H9 (cell line): ENCODE results near the gene LRRC31. TPM values are rescaled to one million over a fixed set of nuclear protein-coding genes. Genes with fewer than 3 reads are reported as not detected.

Experiments used
- DNase-seq: peaks from one replicate; pipeline ENCODE4 v3.0.0-alpha.2; 2017
- H2AFZ ChIP-seq: one replicate; pipeline ENCODE4 v1.6.1; 2013; ENCODE audit warnings: mild to moderate bottlenecking, low read length, control low read depth, moderate library complexity
- H2AK5ac ChIP-seq: 2 replicates; pipeline ENCODE4 v1.6.1; 2013; ENCODE audit warnings: low read length, control low read depth, mixed read lengths; ENCODE audit not compliant: insufficient read length
- H2BK120ac ChIP-seq: one replicate; pipeline ENCODE4 v1.6.1; 2013; ENCODE audit warnings: low read depth, mild to moderate bottlenecking, low read length, control low read depth, inconsistent platforms; ENCODE audit not compliant: poor library complexity, severe bottlenecking
- H2BK12ac ChIP-seq: 2 replicates; pipeline ENCODE4 v1.6.1; 2013; ENCODE audit warnings: low read length, control low read depth, mixed read lengths, low read depth; ENCODE audit not compliant: insufficient read length
- H2BK15ac ChIP-seq: 2 replicates; pipeline ENCODE4 v1.6.1; 2013; ENCODE audit warnings: low read depth, low read length, control low read depth
- H2BK20ac ChIP-seq: one replicate; pipeline ENCODE4 v1.6.1; 2013; ENCODE audit warnings: low read depth, mild to moderate bottlenecking, low read length, control low read depth, inconsistent platforms; ENCODE audit not compliant: poor library complexity, severe bottlenecking
- H2BK5ac ChIP-seq: 2 replicates; pipeline ENCODE4 v1.6.1; 2013; ENCODE audit warnings: low read length, control low read depth, mixed read lengths; ENCODE audit not compliant: insufficient read length
- H3K14ac ChIP-seq: 2 replicates; pipeline ENCODE4 v1.6.1; 2013; ENCODE audit warnings: low read length, control low read depth; ENCODE audit not compliant: insufficient read depth
- H3K18ac ChIP-seq: 2 replicates; pipeline ENCODE4 v1.6.1; 2013; ENCODE audit warnings: low read depth, mild to moderate bottlenecking, mixed read lengths, low read length, control low read depth; ENCODE audit not compliant: insufficient read length
- H3K23ac ChIP-seq: 2 replicates; pipeline ENCODE4 v1.6.1; 2013; ENCODE audit warnings: low read length, control low read depth, mixed read lengths, low read depth; ENCODE audit not compliant: insufficient read length
- H3K23me2 ChIP-seq: 2 replicates; pipeline ENCODE4 v1.6.1; 2013; ENCODE audit warnings: low read depth, mild to moderate bottlenecking, mixed read lengths, low read length, control low read depth; ENCODE audit not compliant: insufficient read length, poor library complexity, severe bottlenecking
- H3K27ac ChIP-seq: 2 replicates; pipeline ENCODE4 v1.5.1; 2013; ENCODE audit warnings: low read length, control low read depth, mixed read lengths, low read depth; ENCODE audit not compliant: insufficient read length
- H3K27me3 ChIP-seq: 2 replicates; pipeline ENCODE4 v1.6.1; 2013; ENCODE audit warnings: low read length, control low read depth, inconsistent platforms; ENCODE audit not compliant: insufficient read depth
- H3K4ac ChIP-seq: 2 replicates; pipeline ENCODE4 v1.6.1; 2013; ENCODE audit warnings: low read depth, mild to moderate bottlenecking, control low read depth, inconsistent platforms, low read length, moderate library complexity
- H3K4me1 ChIP-seq: 2 replicates; pipeline ENCODE4 v1.6.1; 2013; ENCODE audit warnings: low read length, control low read depth, inconsistent platforms; ENCODE audit not compliant: insufficient read depth
- H3K4me2 ChIP-seq: 2 replicates; pipeline ENCODE4 v1.6.1; 2013; ENCODE audit warnings: low read length, control low read depth, mixed read lengths; ENCODE audit not compliant: insufficient read length, insufficient read depth
- H3K56ac ChIP-seq: 2 replicates; pipeline ENCODE4 v1.6.1; 2013; ENCODE audit warnings: low read depth, mild to moderate bottlenecking, mixed read lengths, low read length, control low read depth; ENCODE audit not compliant: insufficient read length
- H3K79me1 ChIP-seq: 2 replicates; pipeline ENCODE4 v1.6.1; 2013; ENCODE audit warnings: low read depth, mild to moderate bottlenecking, moderate library complexity, low read length, control low read depth, inconsistent platforms; ENCODE audit not compliant: insufficient read depth, poor library complexity, severe bottlenecking
- H3K79me2 ChIP-seq: 2 replicates; pipeline ENCODE4 v1.6.1; 2013; ENCODE audit warnings: low read length, control low read depth, inconsistent platforms; ENCODE audit not compliant: insufficient read depth
- H3K9ac ChIP-seq: 2 replicates; pipeline ENCODE4 v1.6.1; 2013; ENCODE audit warnings: low read length, control low read depth, mixed read lengths; ENCODE audit not compliant: insufficient read length; ENCODE audit errors: extremely low read depth
- H3K9me3 ChIP-seq: one replicate; pipeline ENCODE4 v1.6.1; 2013; ENCODE audit warnings: low read depth, low read length, inconsistent platforms; ENCODE audit not compliant: control insufficient read depth
- H3T11ph ChIP-seq: one replicate; pipeline ENCODE4 v1.6.1; 2013; ENCODE audit warnings: mild to moderate bottlenecking, low read length, control low read depth, inconsistent platforms
- H4K20me1 ChIP-seq: one replicate; pipeline ENCODE4 v1.6.1; 2013; ENCODE audit not compliant: control insufficient read depth, insufficient read length, insufficient read depth
- H4K5ac ChIP-seq: 2 replicates; pipeline ENCODE4 v1.6.1; 2013; ENCODE audit warnings: low read depth, mild to moderate bottlenecking, mixed read lengths, low read length, control low read depth; ENCODE audit not compliant: insufficient read length
- H4K8ac ChIP-seq: replicated peaks from 2 replicates; pipeline ENCODE4 v1.6.1; 2013; ENCODE audit warnings: low read length, control low read depth, mixed read lengths, low read depth; ENCODE audit not compliant: insufficient read length
- H4K91ac ChIP-seq: 2 replicates; pipeline ENCODE4 v1.6.1; 2013; ENCODE audit warnings: low read depth, mild to moderate bottlenecking, moderate library complexity, mixed read lengths, low read length, control low read depth; ENCODE audit not compliant: insufficient read length
- H3K27ac Mint-ChIP-seq, 3 experiments: 2 replicates in 2 of 3; 3 replicates in 1 of 3; pipeline ENCODE4 v1.8.0; 2020 to 2021; ENCODE audit warnings: mixed read lengths in 3 of 3, mild to moderate bottlenecking in 1 of 3, moderate library complexity in 1 of 3
- H3K27me3 Mint-ChIP-seq: 2 replicates; pipeline ENCODE4 v1.8.0; 2021; ENCODE audit warnings: low read depth, mild to moderate bottlenecking, moderate library complexity, mixed read lengths
- H3K36me3 Mint-ChIP-seq, 3 experiments: 2 replicates in 2 of 3; 3 replicates in 1 of 3; pipeline ENCODE4 v1.8.0; 2020 to 2021; ENCODE audit warnings: low read depth in 3 of 3, mixed read lengths in 3 of 3; ENCODE audit not compliant: insufficient read depth in 1 of 3
- H3K4me1 Mint-ChIP-seq, 2 experiments: 2 replicates each; pipeline ENCODE4 v1.8.0; 2020; ENCODE audit warnings: mixed read lengths in 2 of 2
- H3K4me3 Mint-ChIP-seq, 2 experiments: 2 replicates in 1 of 2; 3 replicates in 1 of 2; pipeline ENCODE4 v1.8.0; 2020 to 2021; ENCODE audit warnings: mild to moderate bottlenecking in 2 of 2, mixed read lengths in 2 of 2, moderate library complexity in 1 of 2
- H3K9me3 Mint-ChIP-seq, 2 experiments: 2 replicates in 1 of 2; 3 replicates in 1 of 2; pipeline ENCODE4 v1.8.0; 2020; ENCODE audit warnings: mild to moderate bottlenecking in 2 of 2, mixed read lengths in 2 of 2, moderate library complexity in 1 of 2
- WGBS: extraction: QIAGEN DNeasy Blood & Tissue Kit; methylation state at CpG from one replicate; pipeline ENCODE4 v1.1.7; 2013; ENCODE audit warnings: missing lambda C conversion rate, low lambda C conversion rate, mixed read lengths; ENCODE audit not compliant: insufficient read length; ENCODE audit errors: extremely low coverage; 5-methylcytosine and 5-hydroxymethylcytosine counted together
- total RNA-seq: library from RNA; stranded (reverse); gene quantifications from 2 replicates; pipeline ENCODE4 v1.2.1, GENCODE V29; 2021
- TF ChIP-seq, protein P1 (sequence below): fragments of 200-600 bp; sonication (generic); conservative IDR thresholded peaks from 3 replicates; pipeline ENCODE4 v1.8.0; 2021; ENCODE audit warnings: antibody characterized with exemption, mild to moderate bottlenecking

LRRC31 gene
- total RNA-seq, 1 experiment from 2014 or later = not detected

DNA sequence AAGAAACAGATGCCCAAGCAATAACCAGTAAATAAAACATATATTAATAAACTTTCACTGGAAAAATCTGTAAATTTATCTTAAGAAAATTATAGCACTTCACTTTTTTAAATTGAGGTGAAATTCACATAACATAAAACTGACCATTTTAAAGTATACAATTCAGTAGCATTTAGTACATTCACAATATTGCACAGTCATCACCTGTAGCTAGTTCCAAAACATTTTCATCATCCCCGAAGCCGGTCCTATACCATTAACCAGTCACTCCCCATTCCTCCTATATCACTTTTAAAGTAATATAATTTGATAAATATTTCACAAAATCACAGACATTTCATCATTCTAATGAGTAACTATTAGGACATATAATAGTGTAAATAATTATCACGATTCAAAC lies 65.1 kb downstream of the LRRC31 start:
- H3K56ac ChIP-seq = no peak overlapping the region
- H3K27me3 ChIP-seq = no peaks in the 10 kb centered on the region
- H2BK12ac ChIP-seq = no peak overlapping the region
- H4K91ac ChIP-seq = no peak overlapping the region
- H2AFZ ChIP-seq = no peak overlapping the region
- H2BK120ac ChIP-seq = no peak overlapping the region
- no peak overlapping the region for H3K23ac ChIP-seq
- no peaks in the 10 kb centered on the region for H4K20me1 ChIP-seq
- H3K79me1 ChIP-seq = no peaks in the 10 kb centered on the region
- H3K18ac ChIP-seq = no peak overlapping the region
- no peaks in the 10 kb centered on the region for H3K27me3 Mint-ChIP-seq
- H3K27ac Mint-ChIP-seq = no peak overlapping the region
- H3K4me3 Mint-ChIP-seq = no peak overlapping the region
- H3K23me2 ChIP-seq = no peaks in the 10 kb centered on the region
- no peak overlapping the region for H3K9ac ChIP-seq
- no peaks in the 10 kb centered on the region for H3K79me2 ChIP-seq
- DNase-seq = no peak
- WGBS = no CpG with 5 or more reads among the region's 3 CpGs
- H3K9me3 Mint-ChIP-seq = no peaks in the 10 kb centered on the region
- no peak overlapping the region for H2BK15ac ChIP-seq
- H4K8ac ChIP-seq = no peak overlapping the region
- peaks cover 0 to 5% of the 10 kb centered on the region in 2 experiments; a peak in 2 of 4 replicates for H3K4me1 Mint-ChIP-seq
- peaks cover 0 to 6% (median 3%) of the 10 kb centered on the region in 3 experiments; a peak in 3 of 7 replicates for H3K36me3 Mint-ChIP-seq
- H3T11ph ChIP-seq = no peak overlapping the region
- no peak overlapping the region for H3K4ac ChIP-seq
- no peak overlapping the region for H3K14ac ChIP-seq
- no peak overlapping the region for H3K4me2 ChIP-seq
- no peak overlapping the region for H2AK5ac ChIP-seq
- H3K27ac ChIP-seq = no peak overlapping the region
- no peaks in the 10 kb centered on the region for H3K4me1 ChIP-seq
- no peaks in the 10 kb centered on the region for H3K9me3 ChIP-seq
- H2BK20ac ChIP-seq = no peak overlapping the region
- H2BK5ac ChIP-seq = no peak overlapping the region
- H4K5ac ChIP-seq = no peak overlapping the region
- TF ChIP-seq, protein P1, sequence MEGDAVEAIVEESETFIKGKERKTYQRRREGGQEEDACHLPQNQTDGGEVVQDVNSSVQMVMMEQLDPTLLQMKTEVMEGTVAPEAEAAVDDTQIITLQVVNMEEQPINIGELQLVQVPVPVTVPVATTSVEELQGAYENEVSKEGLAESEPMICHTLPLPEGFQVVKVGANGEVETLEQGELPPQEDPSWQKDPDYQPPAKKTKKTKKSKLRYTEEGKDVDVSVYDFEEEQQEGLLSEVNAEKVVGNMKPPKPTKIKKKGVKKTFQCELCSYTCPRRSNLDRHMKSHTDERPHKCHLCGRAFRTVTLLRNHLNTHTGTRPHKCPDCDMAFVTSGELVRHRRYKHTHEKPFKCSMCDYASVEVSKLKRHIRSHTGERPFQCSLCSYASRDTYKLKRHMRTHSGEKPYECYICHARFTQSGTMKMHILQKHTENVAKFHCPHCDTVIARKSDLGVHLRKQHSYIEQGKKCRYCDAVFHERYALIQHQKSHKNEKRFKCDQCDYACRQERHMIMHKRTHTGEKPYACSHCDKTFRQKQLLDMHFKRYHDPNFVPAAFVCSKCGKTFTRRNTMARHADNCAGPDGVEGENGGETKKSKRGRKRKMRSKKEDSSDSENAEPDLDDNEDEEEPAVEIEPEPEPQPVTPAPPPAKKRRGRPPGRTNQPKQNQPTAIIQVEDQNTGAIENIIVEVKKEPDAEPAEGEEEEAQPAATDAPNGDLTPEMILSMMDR = no peak
